ENCODE data around the gene HSD17B1.

DNA sequence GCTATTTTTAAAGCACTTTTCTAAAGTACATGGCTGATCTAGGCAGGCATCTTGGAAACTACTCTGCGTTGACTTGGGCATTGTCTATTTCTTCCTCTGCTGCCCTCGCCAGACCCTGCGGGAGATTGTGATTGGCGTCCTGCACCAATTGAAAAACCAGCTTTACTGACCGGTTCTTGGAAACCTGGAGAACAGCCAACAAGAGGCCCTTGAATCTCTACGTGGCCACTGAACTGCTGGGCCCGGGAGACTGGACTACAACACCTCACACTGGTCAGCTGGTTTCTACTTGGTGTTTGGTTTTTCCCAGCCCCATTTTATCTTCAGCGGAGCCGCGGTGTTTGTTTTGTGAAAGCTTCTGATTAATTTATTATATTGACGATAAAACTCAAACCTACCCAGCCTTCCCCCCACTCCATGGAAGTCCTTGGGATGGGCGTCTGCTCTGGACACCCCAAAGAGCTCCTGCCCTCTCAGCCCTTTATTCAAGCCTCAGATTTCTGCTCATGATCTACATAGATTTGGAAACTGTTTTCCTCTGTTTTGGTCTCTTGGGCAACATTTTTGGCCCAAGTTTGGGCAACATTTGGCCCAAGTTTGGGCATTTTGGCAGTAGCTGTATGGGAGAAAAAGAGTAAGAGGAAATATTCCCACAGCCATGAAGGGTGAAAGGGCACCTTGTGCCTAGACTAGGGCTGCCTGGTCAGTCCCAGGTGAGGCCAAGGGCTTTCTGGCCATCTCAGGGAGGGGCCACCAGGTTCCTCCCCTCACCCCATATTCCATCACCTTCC lies 18.9 kb downstream of the HSD17B1 start:
- TF ChIP-seq, protein P1, sequence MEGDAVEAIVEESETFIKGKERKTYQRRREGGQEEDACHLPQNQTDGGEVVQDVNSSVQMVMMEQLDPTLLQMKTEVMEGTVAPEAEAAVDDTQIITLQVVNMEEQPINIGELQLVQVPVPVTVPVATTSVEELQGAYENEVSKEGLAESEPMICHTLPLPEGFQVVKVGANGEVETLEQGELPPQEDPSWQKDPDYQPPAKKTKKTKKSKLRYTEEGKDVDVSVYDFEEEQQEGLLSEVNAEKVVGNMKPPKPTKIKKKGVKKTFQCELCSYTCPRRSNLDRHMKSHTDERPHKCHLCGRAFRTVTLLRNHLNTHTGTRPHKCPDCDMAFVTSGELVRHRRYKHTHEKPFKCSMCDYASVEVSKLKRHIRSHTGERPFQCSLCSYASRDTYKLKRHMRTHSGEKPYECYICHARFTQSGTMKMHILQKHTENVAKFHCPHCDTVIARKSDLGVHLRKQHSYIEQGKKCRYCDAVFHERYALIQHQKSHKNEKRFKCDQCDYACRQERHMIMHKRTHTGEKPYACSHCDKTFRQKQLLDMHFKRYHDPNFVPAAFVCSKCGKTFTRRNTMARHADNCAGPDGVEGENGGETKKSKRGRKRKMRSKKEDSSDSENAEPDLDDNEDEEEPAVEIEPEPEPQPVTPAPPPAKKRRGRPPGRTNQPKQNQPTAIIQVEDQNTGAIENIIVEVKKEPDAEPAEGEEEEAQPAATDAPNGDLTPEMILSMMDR (IDR thresholded peaks at IDR 0.05): no peak
- TF ChIP-seq POLR2A (IDR thresholded peaks at IDR 0.05): no peak
